RWPE2 (cell line): ENCODE results near the gene HEBP1.

Experiments used
- ATAC-seq: fragments of 200-7000 bp; cut with Tn5 transposase; 3 replicates; pipeline ENCODE4 v1.9.1; 2021; ENCODE audit warnings: low read depth
- DNase-seq: peaks from one replicate; pipeline ENCODE4 v3.0.0-alpha.2; 2020; ENCODE audit warnings: low spot score
- H3K27ac ChIP-seq: fragments of 450-650 bp; 2 replicates; pipeline ENCODE4 v1.5.1; 2017; ENCODE audit warnings: mild to moderate bottlenecking; ENCODE audit not compliant: poor library complexity, severe bottlenecking
- H3K27me3 ChIP-seq: fragments of 250-450 bp; sonication (Bioruptor Pico); 2 replicates; pipeline ENCODE4 v1.5.1; 2021; ENCODE audit warnings: mild to moderate bottlenecking, moderate library complexity; ENCODE audit not compliant: insufficient read depth, poor library complexity, severe bottlenecking
- H3K36me3 ChIP-seq: fragments of 250-450 bp; sonication (Bioruptor Pico); 2 replicates; pipeline ENCODE4 v1.5.1; 2020; ENCODE audit warnings: low read depth, mild to moderate bottlenecking, moderate library complexity
- H3K4me1 ChIP-seq: fragments of 250-450 bp; sonication (Bioruptor Pico); 2 replicates; pipeline ENCODE4 v1.5.1; 2021; ENCODE audit warnings: mild to moderate bottlenecking, moderate library complexity; ENCODE audit not compliant: insufficient read depth, poor library complexity, severe bottlenecking
- H3K4me3 ChIP-seq: fragments of 250-450 bp; sonication (Bioruptor Pico); 2 replicates; pipeline ENCODE4 v1.5.1; 2021; ENCODE audit warnings: mild to moderate bottlenecking, moderate library complexity; ENCODE audit not compliant: severe bottlenecking
- H3K9me3 ChIP-seq: fragments of 250-450 bp; sonication (Bioruptor Pico); 2 replicates; pipeline ENCODE4 v1.5.1; 2021; ENCODE audit warnings: mild to moderate bottlenecking, moderate library complexity; ENCODE audit not compliant: severe bottlenecking
- CTCF ChIP-seq: fragments of 450-650 bp; IDR thresholded peaks from one replicate; pipeline ENCODE4 v1.5.1; 2017; ENCODE audit warnings: mild to moderate bottlenecking, moderate library complexity; ENCODE audit not compliant: poor library complexity, severe bottlenecking

Gene HEBP1

GRCh38 chr12:12951504-12951903, 48.6 kb downstream of the HEBP1 start:
- no peak for DNase-seq
- Histone ChIP-seq H3K4me3 (no peak overlapping the region), H3K27me3 (no peaks in the 10 kb centered on the region), H3K36me3 (no peaks in the 10 kb centered on the region), H3K4me1 (no peaks in the 10 kb centered on the region), H3K27ac (no peak overlapping the region), H3K9me3 (no peaks in the 10 kb centered on the region)
- no peak for TF ChIP-seq CTCF
- ATAC-seq: no peak

- Histone ChIP-seq H3K36me3 (no peaks in the 10 kb centered on the region), H3K27ac (no peak overlapping the region), H3K4me3 (no peak overlapping the region), H3K27me3 (no peaks in the 10 kb centered on the region), H3K4me1 (no peaks in the 10 kb centered on the region), H3K9me3 (no peaks in the 10 kb centered on the region)
- no peak for TF ChIP-seq CTCF
- DNase-seq: no peak
- ATAC-seq: no peak
Measured at GRCh38 chr12:12947902-12948301, 52.2 kb downstream of the HEBP1 start.

GRCh38 chr12:12946686-12947355, 53.2 kb downstream of the HEBP1 start:
- no peaks in the 10 kb centered on the region for H3K9me3 ChIP-seq
- H3K36me3 ChIP-seq: no peaks in the 10 kb centered on the region
- H3K4me3 ChIP-seq: no peak overlapping the region
- no peaks in the 10 kb centered on the region for H3K4me1 ChIP-seq
- no peak for ATAC-seq
- no peak for TF ChIP-seq CTCF
- no peak for DNase-seq
- H3K27me3 ChIP-seq: no peaks in the 10 kb centered on the region
- H3K27ac ChIP-seq: no peak overlapping the region

- ATAC-seq (no peak), DNase-seq (no peak)
- Histone ChIP-seq H3K36me3 (no peaks in the 10 kb centered on the region), H3K27me3 (no peaks in the 10 kb centered on the region), H3K27ac (no peak overlapping the region), H3K9me3 (no peaks in the 10 kb centered on the region), H3K4me1 (no peaks in the 10 kb centered on the region), H3K4me3 (no peak overlapping the region)
- TF ChIP-seq CTCF: no peak
Measured at GRCh38 chr12:12945591-12945990, 54.5 kb downstream of the HEBP1 start.

- Histone ChIP-seq H3K27me3 (no peaks in the 10 kb centered on the region), H3K36me3 (no peaks in the 10 kb centered on the region), H3K4me1 (no peaks in the 10 kb centered on the region), H3K9me3 (no peaks in the 10 kb centered on the region), H3K27ac (no peak overlapping the region), H3K4me3 (no peak overlapping the region)
- TF ChIP-seq CTCF: no peak
- no peak for DNase-seq
- no peak for ATAC-seq
Measured at GRCh38 chr12:12943586-12944260, 56.3 kb downstream of the HEBP1 start.
